Measurements from ENCODE around the gene SDHAF2.

Gene SDHAF2

GRCh38 chr11:61486011-61486620, 56.2 kb downstream of the SDHAF2 start:
- no peak overlapping the region for H3K4me3 ChIP-seq (ENCODE audit: control insufficient read depth, low read depth, low read length)
- DNase-seq (ENCODE audit: low read depth), result no peak
- TF ChIP-seq CTCF (conservative IDR thresholded peaks at IDR 0.05; ENCODE audit: control insufficient read depth, insufficient read depth, low read depth, low read length), result no peak

- TF ChIP-seq CTCF (conservative IDR thresholded peaks at IDR 0.05; ENCODE audit: control insufficient read depth, insufficient read depth, low read depth, low read length), result no peak
- no peak overlapping the region for H3K4me3 ChIP-seq (ENCODE audit: control insufficient read depth, low read depth, low read length)
- DNase-seq (ENCODE audit: low read depth), result no peak
Observed at GRCh38 chr11:61486779-61487178, 56.9 kb downstream of the SDHAF2 start.

- no peak overlapping the region for H3K4me3 ChIP-seq (ENCODE audit: control insufficient read depth, low read depth, low read length)
- no peak for DNase-seq (ENCODE audit: low read depth)
- TF ChIP-seq CTCF (conservative IDR thresholded peaks at IDR 0.05; ENCODE audit: control insufficient read depth, insufficient read depth, low read depth, low read length), result no peak
Observed at GRCh38 chr11:61487342-61488025, 57.6 kb downstream of the SDHAF2 start.

- peak; percentile 30 for DNase-seq (ENCODE audit: low read depth)
- no peak overlapping the region for H3K4me3 ChIP-seq (ENCODE audit: control insufficient read depth, low read depth, low read length)
Observed at GRCh38 chr11:61488651-61489291, 58.8 kb downstream of the SDHAF2 start.

GRCh38 chr11:61489833-61490721, 60.2 kb downstream of the SDHAF2 start:
- TF ChIP-seq CTCF (conservative IDR thresholded peaks at IDR 0.05; ENCODE audit: control insufficient read depth, insufficient read depth, low read depth, low read length), result no peak
- H3K4me3 ChIP-seq (ENCODE audit: control insufficient read depth, low read depth, low read length), result no peak overlapping the region

More at GRCh38 chr11:61488651-61489291, 58.8 kb downstream of the SDHAF2 start:
- no peak for TF ChIP-seq CTCF (conservative IDR thresholded peaks at IDR 0.05; ENCODE audit: control insufficient read depth, insufficient read depth, low read depth, low read length)

GRCh38 chr11:61491736-61492395, 61.9 kb downstream of the SDHAF2 start:
- no peak for TF ChIP-seq CTCF (conservative IDR thresholded peaks at IDR 0.05; ENCODE audit: control insufficient read depth, insufficient read depth, low read depth, low read length)
- DNase-seq (ENCODE audit: low read depth), result no peak
- no peak overlapping the region for H3K4me3 ChIP-seq (ENCODE audit: control insufficient read depth, low read depth, low read length)

More at GRCh38 chr11:61489833-61490721, 60.2 kb downstream of the SDHAF2 start:
- DNase-seq (ENCODE audit: low read depth), result peak; percentile 26

Data from fibroblast of mammary gland (primary cell).